OCI-LY1 (cell line): ENCODE results near the gene DOCK6.

Experiments used
- H2AFZ ChIP-seq: fragments of 200-600 bp; sonication (generic), shearing (Covaris generic); 2 replicates; pipeline ENCODE4 v1.6.0; 2014; ENCODE audit warnings: antibody characterized with exemption, mild to moderate bottlenecking, low read length
- H3F3A ChIP-seq: fragments of 200-600 bp; sonication (generic), shearing (Covaris generic); 2 replicates; pipeline ENCODE4 v1.6.0; 2014; ENCODE audit warnings: mild to moderate bottlenecking, antibody characterized with exemption, low read length, moderate library complexity; ENCODE audit not compliant: insufficient read depth
- H3K27ac ChIP-seq: fragments of 200-600 bp; sonication (generic); 2 replicates; pipeline ENCODE4 v1.5.1; 2014; ENCODE audit warnings: low read length, mixed run types, mild to moderate bottlenecking, low read depth; ENCODE audit not compliant: poor library complexity, severe bottlenecking
- H3K27me3 ChIP-seq: fragments of 200-600 bp; sonication (generic); 2 replicates; pipeline ENCODE4 v1.6.0; 2014; ENCODE audit warnings: antibody characterized with exemption, mild to moderate bottlenecking, low read length, moderate library complexity; ENCODE audit not compliant: insufficient read depth
- H3K36me3 ChIP-seq: fragments of 200-600 bp; sonication (generic); 2 replicates; pipeline ENCODE4 v1.6.1; 2014; ENCODE audit warnings: mild to moderate bottlenecking, antibody characterized with exemption, low read length, moderate library complexity, mixed read lengths; ENCODE audit not compliant: insufficient read depth
- H3K4me1 ChIP-seq: fragments of 200-600 bp; sonication (generic); 2 replicates; pipeline ENCODE4 v1.5.1; 2014; ENCODE audit warnings: mild to moderate bottlenecking, low read length, moderate library complexity; ENCODE audit not compliant: insufficient read depth, severe bottlenecking
- H3K4me2 ChIP-seq: fragments of 200-600 bp; sonication (generic), shearing (Covaris generic); 2 replicates; pipeline ENCODE4 v1.6.1; 2014; ENCODE audit warnings: low read length
- H3K4me3 ChIP-seq: fragments of 200-600 bp; sonication (generic); 2 replicates; pipeline ENCODE4 v1.5.1; 2014; ENCODE audit warnings: low read length, low read depth, mild to moderate bottlenecking, mixed read lengths; ENCODE audit not compliant: poor library complexity, severe bottlenecking
- H3K79me2 ChIP-seq: fragments of 200-600 bp; shearing (Covaris generic); 2 replicates; pipeline ENCODE4 v1.6.1; 2016; ENCODE audit warnings: mixed run types, low read length, mixed read lengths; ENCODE audit not compliant: insufficient read depth
- H3K9ac ChIP-seq: fragments of 200-600 bp; sonication (generic), shearing (Covaris generic); 2 replicates; pipeline ENCODE4 v1.6.1; 2014; ENCODE audit warnings: mild to moderate bottlenecking, low read length, mixed read lengths
- H3K9me2 ChIP-seq: fragments of 200-600 bp; sonication (generic), shearing (Covaris generic); 2 replicates; pipeline ENCODE4 v1.6.1; 2014; ENCODE audit warnings: low read depth, mild to moderate bottlenecking, low read length, mixed read lengths
- H3K9me3 ChIP-seq: fragments of 200-600 bp; shearing (Covaris generic); 2 replicates; pipeline ENCODE4 v1.6.1; 2014; ENCODE audit warnings: low read length, mixed read lengths
- H4K20me1 ChIP-seq: fragments of 200-600 bp; sonication (generic), shearing (Covaris generic); 2 replicates; pipeline ENCODE4 v1.6.0; 2016; ENCODE audit warnings: mild to moderate bottlenecking, low read length; ENCODE audit not compliant: insufficient read depth
- CTCF ChIP-seq: fragments of 200-600 bp; sonication (generic), shearing (Covaris generic); IDR thresholded peaks from 2 replicates; pipeline ENCODE4 v1.5.1; 2017; ENCODE audit warnings: mild to moderate bottlenecking, antibody characterized with exemption, low read length, moderate library complexity, mixed read lengths
- EZH2 ChIP-seq: fragments of 200-600 bp; sonication (generic), shearing (Covaris generic); IDR thresholded peaks from 2 replicates; pipeline ENCODE4 v1.8.0; 2017; ENCODE audit warnings: borderline replicate concordance, mixed run types, mild to moderate bottlenecking, antibody characterized with exemption, low read length, moderate library complexity, mixed read lengths

Gene DOCK6

DNA sequence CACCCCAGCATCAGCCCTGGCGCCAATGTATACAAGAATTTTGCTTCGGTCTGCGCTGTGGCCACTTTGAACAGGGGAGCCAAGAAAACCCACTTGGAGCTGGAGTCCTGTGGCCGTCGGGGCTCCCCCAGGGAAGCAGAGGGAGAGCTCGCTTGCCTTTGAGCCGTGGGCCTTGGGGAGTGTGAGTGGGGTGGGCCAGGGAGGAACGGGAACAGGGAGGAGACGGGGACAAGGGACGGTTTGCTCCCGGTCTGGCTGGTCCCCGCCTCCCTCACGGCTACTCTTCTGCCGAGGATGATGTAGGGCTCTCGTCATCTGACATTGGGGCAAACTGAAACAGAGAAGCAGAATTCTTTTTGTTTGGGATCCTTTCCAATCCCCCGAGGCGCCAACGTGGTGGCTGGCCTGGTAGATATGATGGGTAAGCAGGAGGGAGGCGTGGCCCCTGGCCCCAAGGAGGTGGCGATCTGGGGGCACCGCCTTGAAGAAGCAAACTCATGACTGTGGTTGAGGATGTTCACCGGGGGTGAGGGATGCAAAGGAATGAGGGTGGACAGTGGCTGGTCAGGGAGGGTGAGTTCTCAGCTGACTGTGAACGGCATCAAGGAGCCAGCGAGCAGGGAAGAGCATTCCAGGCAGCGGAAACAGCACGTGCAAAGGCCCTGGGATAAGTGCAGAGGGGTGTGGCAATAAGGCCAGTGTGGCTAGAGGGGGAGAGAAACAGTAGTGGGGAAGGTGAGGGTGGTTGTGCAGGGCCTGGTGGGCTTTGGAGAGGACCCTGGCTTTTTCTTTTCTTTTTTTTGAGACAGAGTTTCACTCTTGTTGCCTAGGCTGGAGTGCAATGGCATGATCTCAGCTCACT is 95.8 kb downstream of the DOCK6 start:
- Histone ChIP-seq H3K4me1 (no peaks in the 10 kb centered on the region), H2AFZ (no peak overlapping the region), H3K27me3 (no peaks in the 10 kb centered on the region), H3K9me3 (no peaks in the 10 kb centered on the region), H3K36me3 (peaks cover 52% of the 10 kb centered on the region), H3K27ac (no peak overlapping the region), H3K9ac (no peak overlapping the region), H3K4me3 (no peak overlapping the region), H3F3A (no peaks in the 10 kb centered on the region), H4K20me1 (no peaks in the 10 kb centered on the region), H3K4me2 (no peak overlapping the region), H3K9me2 (no peaks in the 10 kb centered on the region), H3K79me2 (no peaks in the 10 kb centered on the region)
- TF ChIP-seq CTCF: no peak
- TF ChIP-seq EZH2: no peak

DNA sequence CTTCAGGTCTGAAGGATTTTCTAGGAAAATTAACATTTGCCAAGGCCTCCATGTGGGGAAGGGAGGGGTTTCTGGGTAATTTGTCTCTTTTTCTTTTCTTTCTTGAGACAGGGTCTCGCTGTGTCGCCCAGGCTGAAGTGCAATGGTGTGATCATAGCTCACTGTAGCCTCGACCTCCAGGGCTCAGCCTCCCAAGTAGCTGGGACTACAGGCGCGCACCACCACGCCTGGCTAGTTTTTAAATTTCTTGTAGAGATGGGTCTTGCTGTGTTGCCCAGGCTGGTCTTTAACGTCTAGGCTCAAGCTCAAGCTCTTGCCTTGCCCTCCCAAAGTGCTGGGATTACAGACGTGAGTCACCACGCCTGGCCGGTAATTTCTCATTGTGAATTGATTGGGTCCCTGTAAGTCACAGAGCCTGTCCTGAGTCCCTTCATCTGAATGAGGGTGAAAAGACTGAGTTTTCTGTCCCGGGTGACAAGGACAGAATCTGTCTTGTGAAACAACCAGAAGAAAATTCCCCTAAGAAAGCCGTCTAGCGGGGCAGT is 96.8 kb downstream of the DOCK6 start:
- Histone ChIP-seq H2AFZ (no peak overlapping the region), H3K9me2 (no peaks in the 10 kb centered on the region), H3K79me2 (no peaks in the 10 kb centered on the region), H3K27me3 (no peaks in the 10 kb centered on the region), H3K4me3 (no peak overlapping the region), H3K4me2 (no peak overlapping the region), H3K9me3 (no peaks in the 10 kb centered on the region), H3K4me1 (no peaks in the 10 kb centered on the region), H3K9ac (no peak overlapping the region), H3K27ac (no peak overlapping the region), H3F3A (no peaks in the 10 kb centered on the region), H3K36me3 (peaks cover 51% of the 10 kb centered on the region), H4K20me1 (no peaks in the 10 kb centered on the region)
- TF ChIP-seq CTCF (no peak), EZH2 (no peak)

GRCh38 chr19:11164879-11165406 is 97.4 kb downstream of the DOCK6 start:
- Histone ChIP-seq H3K4me2 (no peak overlapping the region), H3K9me2 (no peaks in the 10 kb centered on the region), H3F3A (no peaks in the 10 kb centered on the region), H3K79me2 (no peaks in the 10 kb centered on the region), H2AFZ (no peak overlapping the region), H3K27ac (no peak overlapping the region), H4K20me1 (no peaks in the 10 kb centered on the region), H3K36me3 (peaks cover 45% of the 10 kb centered on the region), H3K4me3 (no peak overlapping the region), H3K9ac (no peak overlapping the region), H3K9me3 (no peaks in the 10 kb centered on the region), H3K4me1 (no peaks in the 10 kb centered on the region), H3K27me3 (no peaks in the 10 kb centered on the region)
- TF ChIP-seq CTCF (no peak), EZH2 (no peak)
